ELF-1 (cell line): Measurements from ENCODE around the gene BABAM2.

Experiments used
- DNase-seq: peaks from one replicate; pipeline ENCODE4 v3.0.0-alpha.2; 2016; ENCODE audit warnings: low read depth, low spot score

The BABAM2 gene

DNA sequence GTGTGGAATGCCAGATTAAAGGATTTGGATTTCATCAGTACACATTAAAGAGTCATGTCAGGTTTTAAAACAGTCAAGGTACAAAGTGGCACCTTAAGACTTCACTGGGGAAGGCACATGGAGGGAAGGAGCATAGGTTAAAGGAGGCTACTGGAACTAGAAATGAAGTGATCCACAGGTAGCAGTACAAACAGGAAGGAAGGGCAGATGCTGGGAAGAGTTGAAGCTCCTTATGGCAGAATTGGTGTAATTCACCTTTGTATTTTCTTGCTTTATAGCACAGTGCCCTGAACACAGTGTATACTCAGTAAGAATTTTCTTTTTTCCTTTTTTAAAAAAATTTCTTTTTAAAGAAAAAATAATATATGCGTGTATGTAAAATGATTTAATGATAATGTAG, 177.1 kb downstream of the BABAM2 start:
- DNase-seq: no peak

GRCh38 chr2:28068088-28068487, 177.6 kb downstream of the BABAM2 start:
- no peak for DNase-seq

- DNase-seq: no peak
Observed at GRCh38 chr2:28068527-28068926, 178.0 kb downstream of the BABAM2 start.

GRCh38 chr2:28071221-28071620, 180.7 kb downstream of the BABAM2 start:
- DNase-seq: no peak

- DNase-seq: no peak
Observed at GRCh38 chr2:28074137-28074536, 183.6 kb downstream of the BABAM2 start.

- no peak for DNase-seq
Observed at GRCh38 chr2:28080911-28081310, 190.4 kb downstream of the BABAM2 start.

DNA sequence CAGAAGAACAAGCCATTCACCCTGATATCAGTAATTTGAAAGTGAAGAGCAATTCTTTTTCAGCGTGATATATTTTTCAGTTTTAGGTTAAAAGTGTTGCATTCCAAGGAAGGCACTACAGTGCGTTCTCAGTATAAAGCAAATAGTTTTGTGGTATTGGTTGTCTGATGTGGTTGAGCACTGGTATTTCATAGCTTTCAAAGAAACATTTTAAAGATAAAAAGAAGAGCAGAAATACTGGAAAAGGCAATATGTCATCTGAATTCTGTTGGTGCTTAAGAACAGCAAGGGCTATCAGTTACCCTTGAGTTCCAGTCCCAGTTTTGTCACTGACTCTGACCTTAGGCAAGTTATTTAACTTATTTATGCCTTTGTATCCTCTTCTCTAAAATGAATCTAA, 191.6 kb downstream of the BABAM2 start:
- no peak for DNase-seq

DNA sequence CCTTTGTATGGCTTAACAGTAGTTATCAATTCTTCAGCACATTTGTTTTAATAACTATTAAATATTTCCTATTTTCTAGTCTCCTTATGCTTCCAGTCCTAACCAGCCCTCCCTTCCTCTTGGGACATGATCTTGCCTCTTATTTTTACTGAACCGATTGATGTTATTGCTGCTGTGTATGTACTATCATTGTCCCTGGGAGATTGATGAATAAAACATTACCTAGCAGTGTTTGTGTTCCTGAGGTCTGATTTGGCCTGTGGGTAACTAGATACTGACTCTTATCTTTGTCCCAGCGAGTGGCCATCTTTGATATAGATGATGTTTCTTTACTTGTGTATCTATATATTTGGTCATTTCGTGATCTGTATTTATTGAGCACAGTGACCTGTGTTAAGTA, 192.9 kb downstream of the BABAM2 start:
- DNase-seq: no peak

GRCh38 chr2:28084564-28084963, 194.0 kb downstream of the BABAM2 start:
- no peak for DNase-seq

GRCh38 chr2:28085201-28085600, 194.7 kb downstream of the BABAM2 start:
- DNase-seq: no peak

DNA sequence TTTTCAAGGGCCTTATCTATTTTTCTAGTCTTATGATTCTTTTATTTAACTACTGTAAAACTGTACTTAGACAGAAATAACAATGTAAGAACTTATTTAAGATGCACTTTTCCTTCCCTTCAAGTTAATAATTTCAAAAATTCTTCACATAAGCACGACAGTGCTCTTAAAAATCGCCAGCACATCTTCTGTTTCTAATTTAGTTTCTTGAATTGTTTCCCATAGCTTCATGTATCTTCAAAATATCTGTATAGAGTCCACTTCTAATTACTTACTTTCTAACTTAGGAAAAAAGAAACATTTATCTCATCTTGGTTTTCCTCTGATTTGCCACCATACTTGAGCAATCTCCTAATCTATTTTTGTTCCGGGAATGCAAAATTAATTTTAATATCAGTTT, 196.1 kb downstream of the BABAM2 start:
- no peak for DNase-seq

- no peak for DNase-seq
Observed at GRCh38 chr2:28088970-28089369, 198.4 kb downstream of the BABAM2 start.

GRCh38 chr2:28089486-28089885, 199.0 kb downstream of the BABAM2 start:
- DNase-seq: no peak

- DNase-seq: no peak
Observed at GRCh38 chr2:28093308-28093707, 202.8 kb downstream of the BABAM2 start.

DNA sequence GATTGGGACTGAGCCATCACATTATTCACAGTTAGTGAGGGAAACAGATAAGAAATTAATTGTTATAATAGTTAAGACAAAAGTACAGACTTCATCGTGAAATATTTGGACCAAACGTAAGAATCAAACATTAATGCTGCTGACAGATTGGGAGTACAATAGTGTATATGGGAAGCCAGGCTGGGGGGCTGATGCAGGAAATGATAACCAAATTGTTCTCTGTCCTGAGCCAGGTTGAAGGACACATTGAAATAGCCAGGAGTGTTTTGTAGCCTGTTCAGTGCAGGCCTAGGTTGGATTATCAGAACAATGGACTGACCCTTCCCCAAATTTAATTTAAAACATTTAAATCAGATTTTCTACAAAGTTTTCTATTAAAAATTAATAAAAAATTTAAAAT, 203.2 kb downstream of the BABAM2 start:
- DNase-seq: no peak

DNA sequence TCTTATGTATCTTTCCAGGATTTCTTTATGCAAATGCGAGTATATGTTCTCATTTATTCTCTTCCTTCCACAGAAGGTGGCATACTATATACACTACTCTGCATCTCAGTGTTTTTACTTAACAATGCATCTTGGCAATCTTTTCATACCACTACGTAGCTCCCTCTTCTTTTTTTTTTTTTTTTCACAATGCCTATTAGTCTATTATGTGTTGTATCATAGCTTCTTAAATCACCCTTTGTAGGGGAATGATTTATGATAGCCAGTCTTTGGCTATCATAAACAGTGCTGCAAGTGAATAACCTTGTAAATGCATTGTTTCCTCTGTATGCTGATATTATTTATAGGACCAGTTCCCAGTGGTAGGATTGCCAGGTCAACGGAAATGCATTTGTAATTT, 204.2 kb downstream of the BABAM2 start:
- no peak for DNase-seq

DNA sequence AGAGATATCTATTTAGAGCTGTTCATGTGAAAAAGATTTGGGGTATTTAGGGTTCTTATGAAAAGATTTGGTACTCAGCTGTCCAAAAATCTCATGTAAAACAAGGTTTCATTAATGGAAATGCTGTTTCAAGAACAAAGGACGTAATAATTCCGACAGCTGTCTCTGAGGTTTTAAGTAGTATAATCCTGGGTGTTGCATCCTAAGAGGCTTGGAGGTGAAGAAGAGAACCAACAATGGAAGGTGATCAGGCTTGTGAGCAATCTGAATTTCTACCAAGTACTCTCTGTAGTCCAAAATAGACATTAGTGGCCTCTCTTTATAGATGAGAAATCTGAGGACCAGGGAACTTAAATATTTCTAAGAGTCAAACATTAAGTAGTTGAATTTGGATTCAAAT, 205.1 kb downstream of the BABAM2 start:
- DNase-seq: no peak

GRCh38 chr2:28096421-28096820, 205.9 kb downstream of the BABAM2 start:
- DNase-seq: no peak

DNA sequence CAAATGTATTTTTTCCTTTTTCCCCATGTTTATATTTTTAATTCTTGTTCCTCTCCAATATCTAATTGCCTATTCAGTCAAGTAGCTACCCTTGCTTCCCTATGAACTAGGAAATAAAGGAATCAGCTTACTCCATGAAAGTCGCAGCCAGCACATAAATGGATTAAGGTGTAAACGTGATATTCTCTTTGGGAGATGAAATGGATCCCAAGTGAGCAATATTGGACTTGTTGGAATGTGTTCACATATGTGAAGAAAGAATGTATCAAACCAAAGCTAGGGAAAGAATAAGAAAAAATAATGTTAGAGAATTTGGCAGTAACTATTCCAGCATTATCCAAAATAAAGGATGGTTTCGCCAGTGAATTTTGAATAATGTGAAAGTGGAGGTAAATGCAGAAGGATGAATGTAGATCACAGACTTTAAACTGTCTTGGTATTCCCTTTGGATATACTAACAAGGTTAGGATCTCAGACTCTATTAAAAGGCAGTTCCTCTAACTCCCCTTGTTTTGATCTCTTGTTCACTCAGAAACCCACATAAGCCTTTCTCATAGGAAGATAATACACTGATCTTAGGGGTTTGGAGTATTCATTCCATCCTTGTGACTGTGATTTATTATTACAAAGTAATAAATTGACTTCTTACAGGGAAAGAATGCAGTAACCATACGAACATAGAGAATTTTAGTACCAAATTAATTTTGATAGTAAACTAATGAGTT, 208.1 kb downstream of the BABAM2 start:
- no peak for DNase-seq

DNA sequence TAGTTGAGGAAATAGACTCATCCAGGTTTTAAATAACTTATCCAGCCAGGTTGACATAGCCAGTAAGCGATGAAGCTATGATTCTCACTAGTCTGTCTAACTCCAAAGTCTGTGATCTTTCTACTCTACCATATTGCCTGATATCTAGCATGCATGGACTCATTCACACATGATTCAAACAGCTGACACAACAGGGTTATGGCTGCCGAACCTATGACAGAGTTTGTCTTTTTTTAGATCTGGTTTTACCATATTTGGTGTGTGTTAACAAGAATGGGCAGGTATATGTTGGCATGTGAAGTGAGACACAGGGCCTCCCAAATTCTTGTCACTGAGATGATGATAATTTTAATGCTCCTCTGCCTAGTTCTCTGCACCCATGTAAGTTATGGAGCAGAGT, 210.6 kb downstream of the BABAM2 start:
- DNase-seq: no peak

- no peak for DNase-seq
Observed at GRCh38 chr2:28101892-28102291, 211.4 kb downstream of the BABAM2 start.

DNA sequence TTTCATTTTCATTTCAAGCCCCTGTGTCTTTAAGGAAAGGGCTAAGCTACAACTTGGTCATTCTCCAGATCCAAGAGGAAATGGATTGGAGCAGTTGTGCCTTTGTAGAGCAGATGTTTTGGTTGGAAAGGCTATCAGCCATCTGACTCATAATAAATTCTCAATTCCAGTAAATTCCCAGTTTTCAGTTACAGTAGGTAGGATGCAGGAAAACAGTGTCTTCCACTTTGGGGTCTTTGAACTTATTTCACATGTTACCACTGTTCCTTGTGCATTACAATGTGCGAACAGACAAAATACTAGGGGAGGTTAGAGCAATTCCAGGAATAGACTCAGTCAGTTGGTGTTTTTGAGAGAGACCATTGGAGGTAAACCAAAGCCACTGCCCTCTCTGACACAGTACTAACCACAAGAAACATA, 211.9 kb downstream of the BABAM2 start:
- no peak for DNase-seq

- no peak for DNase-seq
Observed at GRCh38 chr2:28103611-28104010, 213.1 kb downstream of the BABAM2 start.

- DNase-seq: no peak
Observed at GRCh38 chr2:28108143-28108542, 217.6 kb downstream of the BABAM2 start.
